BE2C (cell line): ENCODE data around the gene TOP1.
A peak's percentile ranks its signal among the peaks of the same experiment; 100 is the strongest.

ENCODE experiments used
- DNase-seq: peaks from one replicate; pipeline ENCODE4 v3.0.0-alpha.2; 2020
- H3K27me3 ChIP-seq: fragments of 250-450 bp; sonication (Bioruptor Pico); 2 replicates; pipeline ENCODE4 v1.5.1; 2020; ENCODE audit warnings: mild to moderate bottlenecking
- H3K36me3 ChIP-seq: fragments of 250-450 bp; sonication (Bioruptor Pico); 2 replicates; pipeline ENCODE4 v1.5.1; 2020; ENCODE audit warnings: mild to moderate bottlenecking
- H3K4me1 ChIP-seq: fragments of 250-450 bp; sonication (Bioruptor Pico); 2 replicates; pipeline ENCODE4 v1.5.1; 2020
- H3K4me3 ChIP-seq: 2 replicates; pipeline ENCODE4 v1.5.1; 2011; ENCODE audit warnings: low read depth, low read length
- H3K9me3 ChIP-seq: fragments of 250-450 bp; sonication (Bioruptor Pico); 2 replicates; pipeline ENCODE4 v1.5.1; 2020
- CTCF ChIP-seq: IDR thresholded peaks from 2 replicates; pipeline ENCODE4 v1.5.1; 2012; ENCODE audit warnings: mild to moderate bottlenecking, low read depth, low read length

The TOP1 gene

GRCh38 chr20:40983898-40984297 is 44.7 kb upstream of the TOP1 start:
- Histone ChIP-seq H3K9me3 (no peaks in the 10 kb centered on the region), H3K4me3 (no peak overlapping the region), H3K27me3 (no peaks in the 10 kb centered on the region), H3K4me1 (no peaks in the 10 kb centered on the region), H3K36me3 (no peaks in the 10 kb centered on the region)
- TF ChIP-seq CTCF = no peak
- no peak for DNase-seq

- Histone ChIP-seq H3K9me3 (no peaks in the 10 kb centered on the region), H3K4me1 (no peaks in the 10 kb centered on the region), H3K27me3 (no peaks in the 10 kb centered on the region), H3K4me3 (no peak overlapping the region), H3K36me3 (no peaks in the 10 kb centered on the region)
- DNase-seq = no peak
- TF ChIP-seq CTCF = no peak
Observed at GRCh38 chr20:40984496-40984895, 44.1 kb upstream of the TOP1 start.

- H3K4me1 ChIP-seq = no peaks in the 10 kb centered on the region
- no peak for TF ChIP-seq CTCF
- no peaks in the 10 kb centered on the region for H3K27me3 ChIP-seq
- no peak for DNase-seq
- no peaks in the 10 kb centered on the region for H3K36me3 ChIP-seq
- no peaks in the 10 kb centered on the region for H3K9me3 ChIP-seq
- no peak overlapping the region for H3K4me3 ChIP-seq
Observed at GRCh38 chr20:40986774-40987173, 41.8 kb upstream of the TOP1 start.

GRCh38 chr20:40990542-40991120 is 38.0 kb upstream of the TOP1 start:
- peak; percentile 92 for TF ChIP-seq CTCF
- peak; percentile 82 for DNase-seq
- H3K36me3 ChIP-seq = no peaks in the 10 kb centered on the region
- no peaks in the 10 kb centered on the region for H3K9me3 ChIP-seq
- no peaks in the 10 kb centered on the region for H3K27me3 ChIP-seq
- H3K4me1 ChIP-seq = no peaks in the 10 kb centered on the region
- no peak overlapping the region for H3K4me3 ChIP-seq

- no peak for TF ChIP-seq CTCF
- Histone ChIP-seq H3K4me3 (no peak overlapping the region), H3K36me3 (no peaks in the 10 kb centered on the region), H3K27me3 (no peaks in the 10 kb centered on the region), H3K9me3 (no peaks in the 10 kb centered on the region), H3K4me1 (no peaks in the 10 kb centered on the region)
- no peak for DNase-seq
Observed at GRCh38 chr20:40991181-40991889, 37.3 kb upstream of the TOP1 start.

GRCh38 chr20:40992349-40993113 is 36.1 kb upstream of the TOP1 start:
- Histone ChIP-seq H3K36me3 (no peaks in the 10 kb centered on the region), H3K4me3 (no peak overlapping the region), H3K27me3 (no peaks in the 10 kb centered on the region), H3K4me1 (no peaks in the 10 kb centered on the region), H3K9me3 (no peaks in the 10 kb centered on the region)
- no peak for DNase-seq
- TF ChIP-seq CTCF = no peak
